AG04449 (cell line): ENCODE measurements around the gene PAK4.

Experiments
- CTCF ChIA-PET: fragments of 350-600 bp; formaldehyde crosslinking; extraction: SDS; loops from one replicate; lab custom pipeline; 2021; ENCODE audit warnings: antibody characterized with exemption; lab: Yijun Ruan, JAX
- POLR2A ChIA-PET: fragments of 400-600, 350-600 bp; formaldehyde crosslinking; extraction: SDS; loops from one replicate; lab custom pipeline; 2020; ENCODE audit warnings: antibody characterized with exemption, inconsistent platforms; lab: Yijun Ruan, JAX
- DNase-seq: peaks from one replicate; pipeline ENCODE4 v3.0.0-alpha.2; 2010; ENCODE audit warnings: low read depth, low spot score
- H3K4me3 ChIP-seq: 2 replicates; pipeline ENCODE4 v1.5.1; 2011; ENCODE audit warnings: low read depth, mild to moderate bottlenecking, control low read depth, low read length
- TF ChIP-seq, protein P1 (sequence below): IDR thresholded peaks from one replicate; pipeline ENCODE4 v1.5.1; 2011; ENCODE audit warnings: mild to moderate bottlenecking, moderate library complexity, low read length, control low read depth, inconsistent platforms; ENCODE audit not compliant: insufficient read depth; ENCODE audit errors: missing control alignments

Gene PAK4

DNA sequence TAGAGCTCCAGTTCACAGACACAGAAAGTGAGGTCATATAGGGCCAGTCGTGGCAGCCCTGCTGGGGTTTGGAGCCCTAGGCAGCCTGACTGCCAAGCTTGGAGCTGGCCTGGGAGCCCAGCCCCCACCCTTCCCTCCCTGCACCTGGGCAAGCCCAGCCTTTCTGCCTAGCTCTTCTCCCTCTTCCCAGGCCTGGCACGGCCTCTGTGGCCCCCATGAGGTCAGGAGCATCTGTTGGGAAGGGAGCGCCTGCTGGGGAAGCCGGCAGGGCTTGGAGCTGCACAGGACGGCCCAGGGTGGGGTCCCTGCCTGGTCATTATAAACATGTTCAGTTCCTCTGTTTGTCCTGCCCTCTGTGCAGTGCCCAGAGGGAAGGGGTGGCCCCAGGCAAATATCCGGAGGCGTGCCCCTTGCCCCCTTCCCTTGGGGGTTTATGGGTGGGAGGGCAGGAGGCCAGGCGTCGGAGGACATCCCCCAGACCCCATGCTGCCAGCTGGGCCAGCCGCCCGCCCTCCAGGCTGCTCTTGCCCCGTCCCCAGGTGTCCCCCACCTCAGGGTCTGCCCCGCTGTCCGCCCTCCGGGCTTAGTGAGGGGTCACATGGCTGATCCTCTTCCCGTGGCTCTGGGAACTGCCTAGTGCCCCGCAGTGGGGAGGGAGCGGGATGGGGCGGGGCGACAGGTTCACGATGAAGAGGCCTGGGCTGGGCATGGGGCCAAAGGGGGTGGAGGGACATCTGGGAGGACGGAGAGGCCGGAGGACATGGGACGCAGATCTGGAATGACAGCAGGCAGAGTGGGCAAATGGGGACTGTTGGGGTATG lies 41.2 kb downstream of the PAK4 start:
- POLR2A ChIA-PET: no interaction called here
- no peak overlapping the region for H3K4me3 ChIP-seq
- CTCF ChIA-PET: interaction anchor here (1.1 to 1.7 kb wide), 2 partner anchors 20 to 44 kb away, joined by 3 to 4 read pairs; no protein-coding TSS in a partner anchor
- TF ChIP-seq, protein P1, sequence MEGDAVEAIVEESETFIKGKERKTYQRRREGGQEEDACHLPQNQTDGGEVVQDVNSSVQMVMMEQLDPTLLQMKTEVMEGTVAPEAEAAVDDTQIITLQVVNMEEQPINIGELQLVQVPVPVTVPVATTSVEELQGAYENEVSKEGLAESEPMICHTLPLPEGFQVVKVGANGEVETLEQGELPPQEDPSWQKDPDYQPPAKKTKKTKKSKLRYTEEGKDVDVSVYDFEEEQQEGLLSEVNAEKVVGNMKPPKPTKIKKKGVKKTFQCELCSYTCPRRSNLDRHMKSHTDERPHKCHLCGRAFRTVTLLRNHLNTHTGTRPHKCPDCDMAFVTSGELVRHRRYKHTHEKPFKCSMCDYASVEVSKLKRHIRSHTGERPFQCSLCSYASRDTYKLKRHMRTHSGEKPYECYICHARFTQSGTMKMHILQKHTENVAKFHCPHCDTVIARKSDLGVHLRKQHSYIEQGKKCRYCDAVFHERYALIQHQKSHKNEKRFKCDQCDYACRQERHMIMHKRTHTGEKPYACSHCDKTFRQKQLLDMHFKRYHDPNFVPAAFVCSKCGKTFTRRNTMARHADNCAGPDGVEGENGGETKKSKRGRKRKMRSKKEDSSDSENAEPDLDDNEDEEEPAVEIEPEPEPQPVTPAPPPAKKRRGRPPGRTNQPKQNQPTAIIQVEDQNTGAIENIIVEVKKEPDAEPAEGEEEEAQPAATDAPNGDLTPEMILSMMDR: no peak
- DNase-seq: no peak

DNA sequence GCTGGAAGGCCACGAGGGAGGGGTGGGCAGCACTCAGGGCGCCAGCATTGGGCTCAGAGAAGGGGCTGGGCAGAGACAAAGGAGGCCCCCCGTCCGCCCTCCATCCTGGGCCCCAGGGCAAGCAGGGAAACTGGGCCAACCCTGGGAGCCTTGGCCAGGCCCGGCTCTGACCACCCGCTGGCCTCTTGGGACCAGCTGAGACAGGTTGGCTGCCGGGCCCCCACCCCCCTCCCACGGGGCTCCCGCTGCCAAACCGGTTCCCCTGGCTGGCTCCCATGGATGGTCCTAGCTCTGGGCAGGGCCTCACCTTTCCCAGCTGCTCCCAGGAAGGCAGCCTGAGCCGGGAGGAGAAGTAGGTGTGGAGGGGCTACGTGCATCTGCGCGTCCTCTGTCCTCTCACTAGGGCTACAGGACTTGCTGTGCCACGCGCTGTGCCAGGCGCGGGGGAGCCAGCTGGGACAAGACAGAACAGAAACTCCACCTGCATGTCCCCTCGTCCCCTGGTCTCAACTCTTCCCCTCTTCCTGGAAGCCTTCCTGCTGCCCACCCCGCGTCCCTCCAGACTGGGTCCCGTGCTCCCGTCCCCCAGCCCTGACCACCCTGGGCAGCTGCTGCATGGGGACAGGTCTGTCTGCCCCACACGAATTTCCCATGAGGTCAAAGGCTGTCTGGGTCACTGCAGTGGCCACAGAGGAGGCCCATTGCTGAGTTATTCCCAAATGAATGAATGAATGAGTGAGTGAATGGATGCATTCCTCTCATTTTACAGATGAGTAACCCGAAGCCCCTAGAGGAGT lies 42.1 kb downstream of the PAK4 start:
- POLR2A ChIA-PET: no interaction called here
- no peak overlapping the region for H3K4me3 ChIP-seq
- CTCF ChIA-PET: interaction anchor here (1.7 kb wide), 1 partner anchor 45 kb away, joined by 4 read pairs; no protein-coding TSS in a partner anchor
- TF ChIP-seq, protein P1: no peak
- DNase-seq: no peak

DNA sequence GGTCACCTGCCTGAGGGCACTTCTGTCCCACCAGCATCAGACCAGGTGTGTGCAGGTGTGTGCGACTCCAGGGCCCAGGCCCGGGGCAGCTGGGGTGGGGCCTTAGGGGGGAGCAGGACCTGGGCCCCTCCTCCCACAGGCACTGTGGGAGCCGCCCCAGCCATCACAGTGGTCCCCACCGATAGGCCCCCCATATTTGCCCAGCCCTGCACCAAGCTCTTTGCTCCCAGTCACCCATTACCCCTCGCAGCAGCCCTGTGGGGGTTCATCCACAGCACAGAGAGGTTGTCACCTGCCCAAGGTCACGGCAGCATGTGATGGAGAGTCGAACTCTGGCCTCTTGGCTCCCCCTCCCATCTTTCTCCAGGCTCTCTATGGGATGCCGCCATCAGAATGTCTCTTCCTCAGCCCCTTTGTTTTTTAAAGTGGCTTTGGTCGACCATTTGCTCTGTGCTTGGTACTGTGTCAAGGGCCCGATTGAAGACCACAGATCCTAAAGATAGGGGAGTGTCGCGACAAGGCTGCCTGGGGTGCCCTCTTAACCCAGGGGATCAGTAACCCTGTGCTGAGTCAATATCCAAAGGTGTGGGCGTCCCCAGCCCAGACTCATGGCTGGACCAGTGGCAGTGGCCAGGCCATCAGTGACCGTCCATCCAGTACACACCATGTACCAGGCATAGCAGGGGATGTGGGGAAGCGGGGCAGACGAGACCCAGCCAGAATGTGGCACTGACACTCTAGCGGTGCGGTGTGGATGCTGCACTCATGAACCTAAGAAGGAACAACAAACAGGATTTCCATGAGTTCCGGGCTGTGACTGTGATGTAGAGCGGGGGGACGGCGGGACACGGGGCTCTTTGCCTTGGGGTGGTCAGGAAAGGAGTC lies 42.9 kb downstream of the PAK4 start:
- TF ChIP-seq, protein P1: no peak
- DNase-seq: no peak
- ChIA-PET CTCF (no interaction called here), POLR2A (no interaction called here)
- H3K4me3 ChIP-seq: no peak overlapping the region

DNA sequence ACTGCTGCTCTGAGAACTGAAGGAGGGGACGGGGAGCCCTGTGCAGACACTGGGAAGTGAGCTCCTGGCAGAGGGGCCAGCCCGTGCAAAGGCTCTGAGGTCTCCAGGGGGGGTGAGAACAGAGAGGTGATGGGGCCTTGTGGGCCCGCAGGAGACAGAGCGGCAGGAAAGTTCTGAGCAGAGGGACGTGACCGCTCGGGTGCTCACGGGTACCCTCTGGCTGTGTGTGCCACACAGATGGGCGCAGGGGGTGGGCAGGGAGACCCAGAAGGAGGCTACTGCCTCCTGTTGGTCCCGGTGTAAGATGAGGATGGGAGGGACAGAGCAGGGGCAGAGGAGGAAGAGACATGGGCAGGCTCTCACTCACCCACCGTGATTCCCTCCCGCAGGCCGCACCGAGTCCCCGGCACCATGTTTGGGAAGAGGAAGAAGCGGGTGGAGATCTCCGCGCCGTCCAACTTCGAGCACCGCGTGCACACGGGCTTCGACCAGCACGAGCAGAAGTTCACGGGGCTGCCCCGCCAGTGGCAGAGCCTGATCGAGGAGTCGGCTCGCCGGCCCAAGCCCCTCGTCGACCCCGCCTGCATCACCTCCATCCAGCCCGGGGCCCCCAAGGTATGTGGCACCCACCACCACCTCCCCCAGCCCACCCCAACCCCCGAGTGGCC lies 43.7 kb downstream of the PAK4 start:
- TF ChIP-seq, protein P1: no peak
- POLR2A ChIA-PET: no interaction called here
- no peak overlapping the region for H3K4me3 ChIP-seq
- no peak for DNase-seq
- CTCF ChIA-PET: no interaction called here

DNA sequence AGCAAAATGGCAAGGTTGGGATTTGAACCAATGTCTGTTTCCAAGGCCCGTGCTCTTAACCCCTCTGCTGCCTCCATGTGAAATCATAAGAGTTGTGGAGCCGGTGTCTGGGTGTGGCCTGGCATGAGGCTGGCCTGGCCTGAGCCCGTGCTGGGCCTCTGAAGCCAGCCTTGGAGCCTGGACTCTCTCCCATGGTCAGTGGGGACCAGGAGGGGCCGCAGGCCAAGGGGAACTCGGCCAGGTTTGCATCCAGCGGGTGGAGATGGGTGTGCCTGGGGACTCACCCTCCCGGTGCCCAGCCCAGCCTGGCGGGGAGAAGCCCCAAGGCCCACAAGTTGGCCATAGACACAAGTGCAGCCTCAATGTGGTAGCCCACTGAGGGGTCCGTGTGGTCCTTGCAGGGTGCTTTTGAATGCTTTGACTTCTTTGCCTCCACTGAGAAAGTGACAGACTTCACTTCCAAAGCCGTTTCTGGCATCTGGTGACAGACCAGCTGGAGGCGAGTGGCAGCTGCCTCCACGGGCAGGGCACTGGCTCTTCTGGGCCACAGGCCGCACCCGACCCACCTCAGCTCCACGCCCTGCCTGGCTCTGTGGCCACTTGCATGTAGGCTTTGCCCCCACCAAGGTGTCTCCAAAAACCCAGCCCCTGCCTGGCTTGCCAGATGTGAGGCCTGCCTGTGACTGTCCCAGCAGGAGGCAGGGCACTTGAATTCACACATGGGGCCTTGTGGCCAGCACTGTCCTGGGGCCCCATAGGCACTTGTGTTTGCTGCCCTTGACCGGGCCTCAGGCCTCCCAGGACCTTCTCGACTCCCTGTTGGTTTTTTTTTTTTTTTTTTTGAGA lies 45.0 kb downstream of the PAK4 start:
- POLR2A ChIA-PET: no interaction called here
- no peak for DNase-seq
- CTCF ChIA-PET: no interaction called here

More for the DNA sequence above, 45.0 kb downstream of the PAK4 start:
- TF ChIP-seq, protein P1: no peak
- no peak overlapping the region for H3K4me3 ChIP-seq
